Right lobe of liver (tissue), 4 donors: ENCODE measurements around the gene TMEM239.

ENCODE experiments used
- POLR2A ChIP-seq: fragments of 450-650 bp; IDR thresholded peaks from one replicate; pipeline ENCODE4 v1.6.1; 2017; ENCODE audit warnings: antibody characterized with exemption, mild to moderate bottlenecking
- TF ChIP-seq, protein P1 (sequence below), 4 donors: fragments of 200-600 bp in 3 of 4; fragments of 450-650 bp in 1 of 4; IDR thresholded peaks; one replicate each; pipeline versions ENCODE4 v1.5.1 to v1.8.0; 2016 to 2022; ENCODE audit warnings: antibody characterized with exemption in 4 of 4, mild to moderate bottlenecking in 2 of 4
- donor health status: DM: no; HTN: no; CAD: no.
- donor health status: DM: no; HTN: no; CAD: no.
- donor health status: DM: no; HTN: yes; CAD: no.

DNA sequence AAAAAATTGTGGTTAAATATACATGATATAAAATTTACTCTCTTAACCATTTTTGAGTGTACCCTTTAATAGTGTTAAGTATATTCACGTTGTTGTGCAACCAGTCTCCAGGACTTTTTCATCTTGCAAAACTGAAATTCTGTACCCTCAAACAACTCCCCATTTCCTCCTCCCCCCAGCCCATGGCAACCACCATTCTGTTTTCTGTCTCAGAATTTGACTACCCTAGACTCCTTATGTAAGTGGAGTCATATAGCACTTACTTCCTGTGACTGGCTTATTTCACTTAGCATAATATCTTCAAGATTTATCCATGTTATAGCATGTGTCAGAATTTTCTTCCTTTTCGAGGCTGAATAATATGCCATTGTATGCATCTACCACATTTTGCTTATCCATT, 29.4 kb downstream of the TMEM239 start:
- TF ChIP-seq, protein P1, sequence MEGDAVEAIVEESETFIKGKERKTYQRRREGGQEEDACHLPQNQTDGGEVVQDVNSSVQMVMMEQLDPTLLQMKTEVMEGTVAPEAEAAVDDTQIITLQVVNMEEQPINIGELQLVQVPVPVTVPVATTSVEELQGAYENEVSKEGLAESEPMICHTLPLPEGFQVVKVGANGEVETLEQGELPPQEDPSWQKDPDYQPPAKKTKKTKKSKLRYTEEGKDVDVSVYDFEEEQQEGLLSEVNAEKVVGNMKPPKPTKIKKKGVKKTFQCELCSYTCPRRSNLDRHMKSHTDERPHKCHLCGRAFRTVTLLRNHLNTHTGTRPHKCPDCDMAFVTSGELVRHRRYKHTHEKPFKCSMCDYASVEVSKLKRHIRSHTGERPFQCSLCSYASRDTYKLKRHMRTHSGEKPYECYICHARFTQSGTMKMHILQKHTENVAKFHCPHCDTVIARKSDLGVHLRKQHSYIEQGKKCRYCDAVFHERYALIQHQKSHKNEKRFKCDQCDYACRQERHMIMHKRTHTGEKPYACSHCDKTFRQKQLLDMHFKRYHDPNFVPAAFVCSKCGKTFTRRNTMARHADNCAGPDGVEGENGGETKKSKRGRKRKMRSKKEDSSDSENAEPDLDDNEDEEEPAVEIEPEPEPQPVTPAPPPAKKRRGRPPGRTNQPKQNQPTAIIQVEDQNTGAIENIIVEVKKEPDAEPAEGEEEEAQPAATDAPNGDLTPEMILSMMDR (IDR thresholded peaks at IDR 0.05) = no peak
- TF ChIP-seq POLR2A = no peak
